Gastroesophageal sphincter (tissue), 4 donors: ENCODE data around the gene CCDC60. TPM values are rescaled to one million over a fixed set of nuclear protein-coding genes. Genes with fewer than 3 reads are reported as not detected.

Source experiments
- ATAC-seq: fragments of 150-250 bp; one replicate; pipeline ENCODE4 v1.9.1; 2016; ENCODE audit warnings: mild to moderate bottlenecking, moderate library complexity
- H3K27ac ChIP-seq, 4 donors: fragments of 200-600 bp; sonication (generic) in 3 of 4; 1 replicate in 3 of 4; 2 replicates in 1 of 4; pipeline ENCODE4 v1.5.1; 2016 to 2019
- H3K27me3 ChIP-seq: fragments of 200-600 bp; sonication (generic); one replicate; pipeline ENCODE4 v1.5.1; 2019
- H3K36me3 ChIP-seq, 2 donors: fragments of 200-600 bp; sonication (generic); one replicate each; pipeline ENCODE4 v1.5.1; 2019; ENCODE audit warnings: control low read depth in 1 of 2
- H3K4me1 ChIP-seq, 3 donors: fragments of 200-600 bp; sonication (generic); 1 replicate in 2 of 3; 2 replicates in 1 of 3; pipeline ENCODE4 v1.5.1; 2016 to 2019; ENCODE audit warnings: control low read depth in 2 of 3
- H3K4me3 ChIP-seq, 2 donors: fragments of 200-600 bp; sonication (generic); one replicate each; pipeline ENCODE4 v1.5.1; 2019; ENCODE audit warnings: mild to moderate bottlenecking in 1 of 2, moderate library complexity in 1 of 2
- H3K9me3 ChIP-seq, 3 donors: fragments of 200-600 bp; sonication (generic); one replicate each; pipeline ENCODE4 v1.5.1; 2017 to 2019; ENCODE audit warnings: control low read depth in 2 of 3
- EP300 ChIP-seq: sonication (generic); formaldehyde crosslinking; IDR thresholded peaks from one replicate; pipeline ENCODE4 v1.6.1; 2017; ENCODE audit warnings: antibody characterized with exemption, mild to moderate bottlenecking
- POLR2A ChIP-seq, 2 donors: fragments of 450-650 bp; IDR thresholded peaks; one replicate each; pipeline ENCODE4 v1.6.1; 2017; ENCODE audit warnings: antibody characterized with exemption in 2 of 2, mild to moderate bottlenecking in 2 of 2, moderate library complexity in 1 of 2
- POLR2AphosphoS5 ChIP-seq: sonication (generic); formaldehyde crosslinking; IDR thresholded peaks from one replicate; pipeline ENCODE4 v1.6.1; 2017; ENCODE audit warnings: antibody characterized with exemption
- WGBS, 2 donors: methylation state at CpG; one replicate each; pipeline ENCODE4 v1.1.5; 2018; ENCODE audit warnings: low coverage in 1 of 2; 5-methylcytosine and 5-hydroxymethylcytosine counted together
- total RNA-seq, 4 donors: library from RNA; depleted of rRNA; stranded (reverse); fragments of >200 nt; gene quantifications; one replicate each; pipeline ENCODE4 v1.1.0, GENCODE V29; 2016
- TF ChIP-seq, protein P1 (sequence below), 4 experiments: fragments of 200-600 bp in 2 of 4; fragments of 450-650 bp in 2 of 4; sonication (generic) in 1 of 4; IDR thresholded peaks; one replicate each; pipeline ENCODE4 v1.5.1; 2017 to 2019; ENCODE audit warnings: antibody characterized with exemption in 4 of 4, mild to moderate bottlenecking in 2 of 4, moderate library complexity in 2 of 4

The CCDC60 gene
- total RNA-seq, 4 donors from 2014 or later = 0.40 TPM; not detected in 3

DNA sequence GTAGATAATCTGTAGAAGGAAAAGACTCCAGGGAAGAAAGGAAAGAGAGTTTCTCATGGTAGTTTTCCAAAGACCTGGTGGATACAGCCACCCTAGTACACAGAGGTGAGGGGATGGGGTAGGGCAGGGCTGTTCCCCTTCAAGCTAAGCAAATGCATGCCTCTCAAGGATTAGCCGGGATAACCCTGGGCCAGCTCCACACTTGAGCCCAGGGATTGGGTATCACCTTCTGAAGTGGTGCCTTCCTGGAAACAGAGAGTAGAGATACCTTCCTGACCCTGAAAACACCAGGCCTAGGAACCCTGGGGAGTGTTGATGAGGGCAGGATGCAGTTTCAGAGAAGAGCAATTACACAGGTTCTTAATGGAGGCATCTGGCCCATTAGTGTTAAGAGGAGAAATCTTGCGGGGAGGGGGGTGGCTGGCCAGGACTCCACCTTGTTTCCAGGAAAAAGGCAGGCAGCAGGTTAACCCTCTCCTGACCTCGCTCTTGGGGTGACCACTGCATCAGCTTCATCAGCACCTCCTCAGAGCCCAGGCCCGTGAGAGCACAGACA lies 152.1 kb downstream of the CCDC60 start:
- H3K27ac ChIP-seq = no peak overlapping the region
- H3K27me3 ChIP-seq = peaks cover 13% of the 10 kb centered on the region
- H3K4me3 ChIP-seq = no peak overlapping the region
- no peak for ATAC-seq
- peaks cover 0 to 12% (median 0%) of the 10 kb centered on the region in 3 donors for H3K9me3 ChIP-seq
- 25 to 60% methylated on average over 2 of the region's 4 CpGs for WGBS, 2 donors
- no peak for TF ChIP-seq POLR2AphosphoS5
- no peaks in the 10 kb centered on the region for H3K4me1 ChIP-seq
- no peaks in the 10 kb centered on the region for H3K36me3 ChIP-seq

DNA sequence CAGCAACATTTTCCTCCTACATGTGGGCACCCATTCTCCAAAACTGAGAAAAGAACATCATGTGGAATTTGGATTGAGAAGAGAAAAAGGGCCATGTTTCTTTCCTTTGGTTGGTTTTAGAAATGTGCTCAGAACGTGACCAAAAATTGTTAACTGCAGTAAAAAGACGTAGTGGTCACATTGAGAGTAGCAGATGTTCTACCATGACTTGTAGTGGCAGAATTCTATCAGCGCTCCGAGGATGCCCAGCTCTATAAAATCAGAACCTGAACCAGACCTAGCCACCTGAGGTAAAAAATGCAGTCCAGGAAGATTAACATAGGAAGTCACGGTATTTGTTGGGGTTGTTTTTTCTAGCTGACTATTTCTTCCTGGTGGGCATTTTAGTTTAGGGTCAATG lies 157.3 kb downstream of the CCDC60 start:
- no peak for ATAC-seq
- H3K27ac ChIP-seq = no peak overlapping the region
- H3K9me3 ChIP-seq = no peaks in the 10 kb centered on the region
- TF ChIP-seq POLR2AphosphoS5 (no peak), POLR2A (IDR thresholded peaks at IDR 0.05) (no peak), EP300 (no peak)
- TF ChIP-seq, protein P1, sequence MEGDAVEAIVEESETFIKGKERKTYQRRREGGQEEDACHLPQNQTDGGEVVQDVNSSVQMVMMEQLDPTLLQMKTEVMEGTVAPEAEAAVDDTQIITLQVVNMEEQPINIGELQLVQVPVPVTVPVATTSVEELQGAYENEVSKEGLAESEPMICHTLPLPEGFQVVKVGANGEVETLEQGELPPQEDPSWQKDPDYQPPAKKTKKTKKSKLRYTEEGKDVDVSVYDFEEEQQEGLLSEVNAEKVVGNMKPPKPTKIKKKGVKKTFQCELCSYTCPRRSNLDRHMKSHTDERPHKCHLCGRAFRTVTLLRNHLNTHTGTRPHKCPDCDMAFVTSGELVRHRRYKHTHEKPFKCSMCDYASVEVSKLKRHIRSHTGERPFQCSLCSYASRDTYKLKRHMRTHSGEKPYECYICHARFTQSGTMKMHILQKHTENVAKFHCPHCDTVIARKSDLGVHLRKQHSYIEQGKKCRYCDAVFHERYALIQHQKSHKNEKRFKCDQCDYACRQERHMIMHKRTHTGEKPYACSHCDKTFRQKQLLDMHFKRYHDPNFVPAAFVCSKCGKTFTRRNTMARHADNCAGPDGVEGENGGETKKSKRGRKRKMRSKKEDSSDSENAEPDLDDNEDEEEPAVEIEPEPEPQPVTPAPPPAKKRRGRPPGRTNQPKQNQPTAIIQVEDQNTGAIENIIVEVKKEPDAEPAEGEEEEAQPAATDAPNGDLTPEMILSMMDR (IDR thresholded peaks at IDR 0.05) = no peak
- H3K27me3 ChIP-seq = peaks cover 38% of the 10 kb centered on the region
- no peaks in the 10 kb centered on the region for H3K4me1 ChIP-seq
- no peak overlapping the region for H3K4me3 ChIP-seq
- no peaks in the 10 kb centered on the region for H3K36me3 ChIP-seq
- WGBS, 2 donors = 77 to 86% methylated on average over 5 of the region's 5 CpGs

- Histone ChIP-seq H3K9me3 (no peaks in the 10 kb centered on the region), H3K36me3 (no peaks in the 10 kb centered on the region), H3K27me3 (peaks cover 78% of the 10 kb centered on the region), H3K4me1 (no peaks in the 10 kb centered on the region), H3K27ac (no peak overlapping the region), H3K4me3 (no peak overlapping the region)
- no peak for ATAC-seq
- 29 to 57% methylated on average over 1 to 3 of the region's 4 CpGs for WGBS, 2 donors
- TF ChIP-seq EP300 (no peak), POLR2A (IDR thresholded peaks at IDR 0.05) (no peak), POLR2AphosphoS5 (no peak)
- TF ChIP-seq, protein P1 (IDR thresholded peaks at IDR 0.05) = no peak
These were observed 165.7 kb downstream of the CCDC60 start for GRCh38 chr12:119500209-119500608.

- H3K27me3 ChIP-seq = peaks cover 69% of the 10 kb centered on the region
- TF ChIP-seq, protein P1 (IDR thresholded peaks at IDR 0.05) = no peak
- TF ChIP-seq POLR2AphosphoS5 = no peak
- TF ChIP-seq POLR2A (IDR thresholded peaks at IDR 0.05) = no peak
- no peak for TF ChIP-seq EP300
- no peak overlapping the region for H3K4me3 ChIP-seq
- no peak overlapping the region for H3K27ac ChIP-seq
- WGBS, 2 donors = 69 to 81% methylated on average over 2 of the region's 2 CpGs
- H3K36me3 ChIP-seq = no peaks in the 10 kb centered on the region
- no peak for ATAC-seq
- no peaks in the 10 kb centered on the region for H3K9me3 ChIP-seq
- no peaks in the 10 kb centered on the region for H3K4me1 ChIP-seq
These were observed 166.5 kb downstream of the CCDC60 start for GRCh38 chr12:119501052-119501451.

- no peaks in the 10 kb centered on the region for H3K36me3 ChIP-seq
- no peaks in the 10 kb centered on the region for H3K4me1 ChIP-seq
- peaks cover 45% of the 10 kb centered on the region for H3K27me3 ChIP-seq
- TF ChIP-seq, protein P1 (IDR thresholded peaks at IDR 0.05) = no peak
- TF ChIP-seq EP300 (no peak), POLR2AphosphoS5 (no peak), POLR2A (IDR thresholded peaks at IDR 0.05) (no peak)
- H3K27ac ChIP-seq = no peak overlapping the region
- H3K9me3 ChIP-seq = no peaks in the 10 kb centered on the region
- WGBS, 2 donors = 80% methylated on average over 1 of the region's 6 CpGs; no CpG with 5 or more reads in 1 of the 2 donors
- H3K4me3 ChIP-seq = no peak overlapping the region
- ATAC-seq = no peak
These were observed 170.5 kb downstream of the CCDC60 start for GRCh38 chr12:119505001-119505400.
